Endothelial cell of umbilical vein (primary cell): ENCODE results near the gene CLDN34. TPM values are rescaled to one million over a fixed set of nuclear protein-coding genes. Genes with fewer than 3 reads are reported as not detected.

Source experiments
- BruUV-seq: library from RNA; stranded (reverse); fragments of 400-500 nt; replicated peaks from 2 replicates; lab custom pipeline; 2021; lab: Mats Ljungman, UMichigan
- CTCF ChIA-PET: fragments of 300-600, 350-600 bp; sonication (Branson Sonifier 250); formaldehyde crosslinking; loops from one replicate; lab custom pipeline; 2021; ENCODE audit warnings: antibody characterized with exemption, inconsistent platforms; lab: Charles Lee
- POLR2A ChIA-PET: fragments of 300-600, 350-600 bp; sonication (Branson Sonifier 250); formaldehyde crosslinking; loops from one replicate; lab custom pipeline; 2021; ENCODE audit warnings: antibody characterized with exemption, inconsistent platforms; lab: Charles Lee
- DNase-seq: peaks from one replicate; pipeline ENCODE4 v3.0.0-alpha.2; 2011; ENCODE audit warnings: low read depth, low spot score
- FAIRE-seq: peaks from 2 replicates; lab custom pipeline; 2011; peaks lifted over from hg19 to GRCh38; lab: Jason Lieb, UNC
- H2AFZ ChIP-seq: 2 replicates; pipeline ENCODE4 v1.6.0; 2012; ENCODE audit warnings: low read depth, low read length, control low read depth, inconsistent platforms
- H3K27ac ChIP-seq: 2 replicates; pipeline ENCODE4 v1.5.1; 2011; ENCODE audit warnings: low read depth, mild to moderate bottlenecking, control low read depth, low read length, moderate library complexity; ENCODE audit not compliant: insufficient read depth
- H3K27me3 ChIP-seq, 2 experiments: 2 replicates each; pipeline versions ENCODE4 v1.6.0 to v1.6.1; 2011; ENCODE audit warnings: low read length in 2 of 2, mixed read lengths in 1 of 2; ENCODE audit not compliant: control insufficient read depth in 2 of 2, insufficient read depth in 2 of 2
- H3K36me3 ChIP-seq, 2 experiments: 2 replicates in 1 of 2; 3 replicates in 1 of 2; pipeline ENCODE4 v1.5.1; 2011; ENCODE audit warnings: low read length in 2 of 2, mild to moderate bottlenecking in 1 of 2, moderate library complexity in 1 of 2; ENCODE audit not compliant: control insufficient read depth in 2 of 2, insufficient read depth in 2 of 2; ENCODE audit errors: extremely low read depth in 1 of 2
- H3K4me1 ChIP-seq: 3 replicates; pipeline ENCODE4 v1.5.1; 2011; ENCODE audit warnings: mild to moderate bottlenecking, low read length; ENCODE audit not compliant: control insufficient read depth, insufficient read depth; ENCODE audit errors: extremely low read depth
- H3K4me2 ChIP-seq: 2 replicates; pipeline ENCODE4 v1.6.1; 2011; ENCODE audit warnings: low read length, control low read depth, mixed read lengths; ENCODE audit not compliant: insufficient read depth
- H3K4me3 ChIP-seq, 3 experiments: fragments of 200-600 bp in 1 of 3; sonication (generic), shearing (Covaris generic) in 1 of 3; replicated peaks in 1 of 3; 2 replicates each; pipeline ENCODE4 v1.5.1; 2011 to 2016; ENCODE audit warnings: control low read depth in 3 of 3, low read length in 3 of 3, mild to moderate bottlenecking in 2 of 3, inconsistent platforms in 1 of 3, low read depth in 1 of 3, moderate library complexity in 1 of 3; ENCODE audit not compliant: insufficient read depth in 1 of 3
- H3K79me2 ChIP-seq: 2 replicates; pipeline ENCODE4 v1.6.0; 2012; ENCODE audit warnings: low read length, inconsistent platforms; ENCODE audit not compliant: control insufficient read depth, insufficient read depth
- H3K9ac ChIP-seq: replicated peaks from 2 replicates; pipeline ENCODE3; 2011; ENCODE audit warnings: low read length, control low read depth; ENCODE audit not compliant: insufficient read depth; ENCODE audit errors: extremely low read depth
- H3K9me1 ChIP-seq: replicated peaks from 3 replicates; pipeline ENCODE4 v1.6.0; 2011; ENCODE audit warnings: mild to moderate bottlenecking, low read length; ENCODE audit not compliant: control insufficient read depth, insufficient read depth; ENCODE audit errors: extremely low read depth
- H3K9me3 ChIP-seq: replicated peaks from 2 replicates; pipeline ENCODE4 v1.5.1; 2012; ENCODE audit warnings: low read length, inconsistent platforms; ENCODE audit not compliant: control insufficient read depth, insufficient read depth
- H4K20me1 ChIP-seq: replicated peaks from 2 replicates; pipeline ENCODE3; 2011; ENCODE audit warnings: mild to moderate bottlenecking, low read length; ENCODE audit not compliant: control insufficient read depth, insufficient read depth; ENCODE audit errors: extremely low read depth
- EZH2 ChIP-seq: IDR thresholded peaks from 2 replicates; pipeline ENCODE4 v1.6.1; 2012; ENCODE audit warnings: borderline replicate concordance, low read depth, mild to moderate bottlenecking, moderate library complexity, low read length, inconsistent platforms; ENCODE audit not compliant: severe bottlenecking
- FOS ChIP-seq: IDR thresholded peaks from 2 replicates; pipeline ENCODE4 v1.6.1; 2011; ENCODE audit warnings: mild to moderate bottlenecking, low read length, moderate library complexity, borderline replicate concordance; ENCODE audit not compliant: insufficient read depth
- GATA2 ChIP-seq: IDR thresholded peaks from 2 replicates; pipeline ENCODE4 v1.7.0; 2011; ENCODE audit warnings: low read depth, mild to moderate bottlenecking, moderate library complexity, mixed read lengths, low read length; ENCODE audit not compliant: insufficient read length, insufficient read depth
- JUN ChIP-seq: IDR thresholded peaks from 2 replicates; pipeline ENCODE4 v1.6.1; 2011; ENCODE audit warnings: borderline replicate concordance, low read depth; ENCODE audit not compliant: insufficient read length, insufficient read depth
- MYC ChIP-seq: IDR thresholded peaks from one replicate; pipeline ENCODE4 v1.6.1; 2011; ENCODE audit warnings: mild to moderate bottlenecking, low read depth, low read length
- POLR2A ChIP-seq: IDR thresholded peaks from 2 replicates; pipeline ENCODE4 v1.6.1; 2012; ENCODE audit warnings: low read depth, mild to moderate bottlenecking, control low read depth, low read length
- POLR2AphosphoS5 ChIP-seq: IDR thresholded peaks from 2 replicates; pipeline ENCODE4 v1.6.1; 2012; ENCODE audit warnings: low read depth, mild to moderate bottlenecking, control low read depth, low read length, moderate library complexity; ENCODE audit not compliant: insufficient read depth
- dilution Hi-C: fragments of 300-500 bp; cut with MboI; formaldehyde crosslinking; loops from one replicate; pipeline ENCODE4 v1.15.0; 2019; ENCODE audit warnings: low sequenced_read_pairs; ENCODE audit not compliant: extremely low pct_ligation_motif_present
- intact Hi-C: fragments of 100-400 bp; cut with micrococcal nuclease; formaldehyde crosslinking; loops from one replicate; pipeline ENCODE4 v1.10.0; 2022
- polyA plus RNA-seq, 4 experiments: library from polyadenylated mRNA; depleted of rRNA in 3 of 4; stranded (reverse) in 3 of 4; unstranded in 1 of 4; fragments of >200 nt; gene quantifications; 2 replicates each; pipeline versions ENCODE4 v1.2.1 to v1.2.3, GENCODE V29; 2011 to 2012; ENCODE audit warnings: missing spikeins in 1 of 4
- total RNA-seq: library from RNA; stranded (reverse); gene quantifications from 2 replicates; pipeline ENCODE4 v1.2.3, GENCODE V29; 2021
- TF ChIP-seq, protein P1 (sequence below): IDR thresholded peaks from 2 replicates; pipeline ENCODE4 v1.6.1; 2011; ENCODE audit not compliant: insufficient read depth, insufficient read length
- TF ChIP-seq, protein P2 (sequence below), 2 donors: IDR thresholded peaks; 1 replicate in 1 of 2; 2 replicates in 1 of 2; pipeline ENCODE4 v1.5.1; 2011; ENCODE audit warnings: low read length in 2 of 2, mild to moderate bottlenecking in 2 of 2, moderate library complexity in 2 of 2, control low read depth in 1 of 2, inconsistent platforms in 1 of 2, low read depth in 1 of 2; ENCODE audit not compliant: insufficient read depth in 1 of 2; ENCODE audit errors: extremely low read depth in 1 of 2

CLDN34 gene
- total and polyA plus RNA-seq, 2 donors (not counting 3 experiments of a cell fraction or from before 2014, with no cell fraction given): 0.08 to 0.46 TPM

DNA sequence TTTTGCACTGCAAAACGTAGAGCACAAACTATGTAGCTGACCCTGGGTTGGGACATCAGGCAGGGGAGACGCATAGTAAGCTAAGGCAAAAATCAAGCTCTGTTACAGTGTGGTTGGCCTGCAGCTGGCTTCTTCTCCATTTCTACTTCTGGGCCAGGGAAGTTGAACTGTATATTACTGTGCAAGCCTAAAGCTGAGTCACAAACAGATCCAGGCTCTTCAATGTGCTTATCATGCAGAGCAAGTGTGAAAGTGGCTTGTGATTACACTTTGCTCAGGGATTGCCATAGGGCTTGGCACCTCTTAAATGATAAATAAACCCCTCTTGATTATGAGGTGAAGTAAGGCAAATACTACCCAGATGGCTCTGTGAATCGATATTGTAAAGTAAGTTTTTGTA lies 40.5 kb downstream of the CLDN34 start:
- dilution Hi-C loops: no loop called here

More for the DNA sequence above, 40.5 kb downstream of the CLDN34 start:
- H3K27ac ChIP-seq: no peak overlapping the region
- H3K4me2 ChIP-seq: no peak overlapping the region
- no peaks in the 10 kb centered on the region for H3K9me1 ChIP-seq
- no peaks in the 10 kb centered on the region for H3K36me3 ChIP-seq
- no peak overlapping the region for H2AFZ ChIP-seq
- H3K9ac ChIP-seq: no peak overlapping the region
- no peak for TF ChIP-seq FOS
- TF ChIP-seq EZH2: no peak
- TF ChIP-seq POLR2AphosphoS5: no peak
- TF ChIP-seq, protein P1, sequence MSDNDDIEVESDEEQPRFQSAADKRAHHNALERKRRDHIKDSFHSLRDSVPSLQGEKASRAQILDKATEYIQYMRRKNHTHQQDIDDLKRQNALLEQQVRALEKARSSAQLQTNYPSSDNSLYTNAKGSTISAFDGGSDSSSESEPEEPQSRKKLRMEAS: no peak
- no peak for TF ChIP-seq GATA2
- no peak for TF ChIP-seq JUN
- TF ChIP-seq POLR2A: no peak
- TF ChIP-seq, protein P2, sequence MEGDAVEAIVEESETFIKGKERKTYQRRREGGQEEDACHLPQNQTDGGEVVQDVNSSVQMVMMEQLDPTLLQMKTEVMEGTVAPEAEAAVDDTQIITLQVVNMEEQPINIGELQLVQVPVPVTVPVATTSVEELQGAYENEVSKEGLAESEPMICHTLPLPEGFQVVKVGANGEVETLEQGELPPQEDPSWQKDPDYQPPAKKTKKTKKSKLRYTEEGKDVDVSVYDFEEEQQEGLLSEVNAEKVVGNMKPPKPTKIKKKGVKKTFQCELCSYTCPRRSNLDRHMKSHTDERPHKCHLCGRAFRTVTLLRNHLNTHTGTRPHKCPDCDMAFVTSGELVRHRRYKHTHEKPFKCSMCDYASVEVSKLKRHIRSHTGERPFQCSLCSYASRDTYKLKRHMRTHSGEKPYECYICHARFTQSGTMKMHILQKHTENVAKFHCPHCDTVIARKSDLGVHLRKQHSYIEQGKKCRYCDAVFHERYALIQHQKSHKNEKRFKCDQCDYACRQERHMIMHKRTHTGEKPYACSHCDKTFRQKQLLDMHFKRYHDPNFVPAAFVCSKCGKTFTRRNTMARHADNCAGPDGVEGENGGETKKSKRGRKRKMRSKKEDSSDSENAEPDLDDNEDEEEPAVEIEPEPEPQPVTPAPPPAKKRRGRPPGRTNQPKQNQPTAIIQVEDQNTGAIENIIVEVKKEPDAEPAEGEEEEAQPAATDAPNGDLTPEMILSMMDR (IDR thresholded peaks at IDR 0.05; ENCODE audit: extremely low read depth in 1 of 2, insufficient read depth in 1 of 2, low read depth in 1 of 2, low read length in 2 of 2): no peak
- TF ChIP-seq MYC: no peak
- no peak overlapping the region for H3K4me3 ChIP-seq
- no peaks in the 10 kb centered on the region for H3K79me2 ChIP-seq
- no peaks in the 10 kb centered on the region for H3K9me3 ChIP-seq
- BruUV-seq: no TSS peak
- peaks cover 57% of the 10 kb centered on the region for H3K4me1 ChIP-seq
- no peaks in the 10 kb centered on the region for H4K20me1 ChIP-seq
- CTCF ChIA-PET: no interaction called here
- FAIRE-seq (peak; percentile 84), DNase-seq (no peak)
- POLR2A ChIA-PET: no interaction called here
- H3K27me3 ChIP-seq: no peaks in the 10 kb centered on the region
- intact Hi-C loops: no loop called here
